Left lung (tissue), 10 donors: Measurements from ENCODE around the gene SLC39A1. TPM values are rescaled to one million over a fixed set of nuclear protein-coding genes. Genes with fewer than 3 reads are reported as not detected.
"Not testable (repeated sequence)": the region's sequence is repeated elsewhere in the genome, so short reads cannot be mapped to it uniquely, and the experiment has no call there.

Experiments
- ATAC-seq: fragments of 200-7000 bp; cut with Tn5 transposase; one replicate; pipeline ENCODE4 v1.9.1; 2020; ENCODE audit warnings: moderate library complexity
- DNase-seq, 4 donors: peaks; one replicate each; pipeline ENCODE4 v3.0.0-alpha.2; 2013 to 2020
- H3K27ac ChIP-seq, 2 donors: fragments of 200-600 bp; sonication (generic) in 1 of 2; one replicate each; pipeline versions ENCODE4 v1.5.0 to v1.8.0; 2020 to 2021
- H3K27me3 ChIP-seq, 2 donors: fragments of 200-600 bp; sonication (generic) in 1 of 2; one replicate each; pipeline versions ENCODE4 v1.5.0 to v1.8.0; 2020 to 2021
- H3K36me3 ChIP-seq, 2 donors: fragments of 200-600 bp; sonication (generic) in 1 of 2; one replicate each; pipeline versions ENCODE4 v1.5.0 to v1.8.0; 2020 to 2021
- H3K4me1 ChIP-seq, 2 donors: fragments of 200-600 bp; one replicate each; pipeline ENCODE4 v1.8.0; 2021
- H3K4me3 ChIP-seq, 2 donors: fragments of 200-600 bp; sonication (generic) in 1 of 2; one replicate each; pipeline versions ENCODE4 v1.5.0 to v1.8.0; 2020 to 2021; ENCODE audit warnings: mild to moderate bottlenecking in 1 of 2
- H3K9me3 ChIP-seq, 2 donors: fragments of 200-600 bp; sonication (generic) in 1 of 2; one replicate each; pipeline versions ENCODE4 v1.5.0 to v1.8.0; 2020 to 2021
- intact Hi-C, 2 donors: fragments of 100-400 bp; cut with DNase I; formaldehyde crosslinking; loops; one replicate each; pipeline versions ENCODE4 v1.11.2 to v1.14.2; 2022
- polyA plus RNA-seq, 6 donors: library from polyadenylated mRNA; unstranded; fragments of 120-200 nt; gene quantifications; one replicate each; pipeline ENCODE4 v1.2.1, GENCODE V29; 2013; ENCODE audit not compliant: insufficient read length in 6 of 6
- total RNA-seq, 2 donors: library from RNA; stranded (reverse); fragmentation: NEBNext Ultra II Directional; extraction: Animal tissue kit (Norgen Biotek cat#: 25700); gene quantifications; one replicate each; pipeline ENCODE4 v1.2.1, GENCODE V29; 2021
- TF ChIP-seq, protein P1 (sequence below), 2 donors: fragments of 200-600 bp; sonication (generic) in 1 of 2; IDR thresholded peaks; one replicate each; pipeline versions ENCODE4 v1.5.0 to v1.8.0; 2021; ENCODE audit warnings: antibody characterized with exemption in 2 of 2
- donor health status: DM: no; HTN: yes; CAD: no.
- donor health status: DM: no; HTN: no; CAD: no.

SLC39A1 gene
- total and polyA plus RNA-seq, 8 donors, result 59.1 to 185 (median 64.0) TPM

DNA sequence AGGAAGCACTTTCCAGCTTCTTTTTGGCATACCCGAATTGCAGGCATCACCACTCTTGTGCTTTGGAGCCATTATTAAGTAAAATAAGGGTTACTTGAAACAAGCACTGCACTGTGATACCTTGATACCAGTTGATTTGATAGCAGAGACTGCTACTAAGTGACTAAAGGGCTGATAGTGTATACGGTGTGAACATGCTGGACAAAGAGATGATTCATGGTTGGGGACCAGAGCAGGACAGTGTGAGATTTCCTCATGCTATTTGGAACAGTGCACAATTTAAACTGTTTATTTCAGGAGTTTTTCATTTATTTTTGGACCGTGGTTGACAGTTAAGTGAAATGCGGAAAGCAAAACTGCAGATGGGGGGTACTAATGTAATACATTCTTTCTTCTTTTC, 37.1 kb upstream of the SLC39A1 start:
- Histone ChIP-seq H3K4me1 (no peaks in the 10 kb centered on the region), H3K36me3 (peaks cover 0 to 9% of the 10 kb centered on the region in 2 donors), H3K9me3 (no peaks in the 10 kb centered on the region), H3K4me3 (no peak overlapping the region), H3K27ac (no peak overlapping the region), H3K27me3 (no peaks in the 10 kb centered on the region)
- TF ChIP-seq, protein P1, sequence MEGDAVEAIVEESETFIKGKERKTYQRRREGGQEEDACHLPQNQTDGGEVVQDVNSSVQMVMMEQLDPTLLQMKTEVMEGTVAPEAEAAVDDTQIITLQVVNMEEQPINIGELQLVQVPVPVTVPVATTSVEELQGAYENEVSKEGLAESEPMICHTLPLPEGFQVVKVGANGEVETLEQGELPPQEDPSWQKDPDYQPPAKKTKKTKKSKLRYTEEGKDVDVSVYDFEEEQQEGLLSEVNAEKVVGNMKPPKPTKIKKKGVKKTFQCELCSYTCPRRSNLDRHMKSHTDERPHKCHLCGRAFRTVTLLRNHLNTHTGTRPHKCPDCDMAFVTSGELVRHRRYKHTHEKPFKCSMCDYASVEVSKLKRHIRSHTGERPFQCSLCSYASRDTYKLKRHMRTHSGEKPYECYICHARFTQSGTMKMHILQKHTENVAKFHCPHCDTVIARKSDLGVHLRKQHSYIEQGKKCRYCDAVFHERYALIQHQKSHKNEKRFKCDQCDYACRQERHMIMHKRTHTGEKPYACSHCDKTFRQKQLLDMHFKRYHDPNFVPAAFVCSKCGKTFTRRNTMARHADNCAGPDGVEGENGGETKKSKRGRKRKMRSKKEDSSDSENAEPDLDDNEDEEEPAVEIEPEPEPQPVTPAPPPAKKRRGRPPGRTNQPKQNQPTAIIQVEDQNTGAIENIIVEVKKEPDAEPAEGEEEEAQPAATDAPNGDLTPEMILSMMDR (IDR thresholded peaks at IDR 0.05), result no peak
- no peak for ATAC-seq
- intact Hi-C loops, result no loop called here
- no peak for DNase-seq

DNA sequence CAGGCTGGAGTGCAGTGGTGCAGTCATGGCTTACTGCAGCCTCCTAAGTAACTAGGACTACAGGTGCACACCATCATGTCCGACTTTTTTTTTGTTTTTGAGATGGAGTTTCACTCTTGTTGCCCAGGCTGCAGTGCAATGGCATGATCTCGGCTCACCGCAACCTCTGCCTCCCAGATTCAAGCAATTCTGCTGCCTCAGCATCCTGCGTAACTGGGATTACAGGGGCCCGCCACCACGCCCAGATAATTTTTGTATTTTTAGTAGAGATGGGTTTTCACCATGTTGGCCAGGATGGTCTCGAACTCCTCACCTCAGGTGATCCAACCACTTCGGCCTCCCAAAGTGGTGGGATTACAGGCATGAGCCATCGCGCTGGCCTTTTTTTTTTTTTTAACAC, 33.5 kb upstream of the SLC39A1 start:
- DNase-seq, ATAC-seq, H3K9me3 ChIP-seq, intact Hi-C loops, H3K27me3 ChIP-seq, H3K27ac ChIP-seq, H3K4me3 ChIP-seq: not testable (repeated sequence)
- Histone ChIP-seq H3K36me3 (peaks cover 0 to 44% of the 10 kb centered on the region in 2 donors), H3K4me1 (peaks cover 9 to 19% of the 10 kb centered on the region in 2 donors)

- Histone ChIP-seq H3K27ac (no peak overlapping the region), H3K4me3 (no peak overlapping the region)
- intact Hi-C loops, result no loop called here
Observed at GRCh38 chr1:153995640-153996039, 32.3 kb upstream of the SLC39A1 start.

GRCh38 chr1:153995202-153995601, 31.9 kb upstream of the SLC39A1 start:
- peaks cover 0 to 48% of the 10 kb centered on the region in 2 donors for H3K36me3 ChIP-seq
- no peaks in the 10 kb centered on the region for H3K9me3 ChIP-seq
- ATAC-seq (no peak), DNase-seq (no peak)
- no peaks in the 10 kb centered on the region for H3K27me3 ChIP-seq
- no peak overlapping the region for H3K27ac ChIP-seq
- intact Hi-C loops, result no loop called here
- TF ChIP-seq, protein P1 (IDR thresholded peaks at IDR 0.05), result no peak
- H3K4me3 ChIP-seq, result no peak overlapping the region
- peaks cover 14 to 27% of the 10 kb centered on the region in 2 donors for H3K4me1 ChIP-seq

More at GRCh38 chr1:153995640-153996039, 32.3 kb upstream of the SLC39A1 start:
- peaks cover 14 to 27% of the 10 kb centered on the region in 2 donors for H3K4me1 ChIP-seq
- no peaks in the 10 kb centered on the region for H3K9me3 ChIP-seq
- H3K27me3 ChIP-seq, result no peaks in the 10 kb centered on the region
- ATAC-seq (no peak), DNase-seq (no peak)
- peaks cover 0 to 48% of the 10 kb centered on the region in 2 donors for H3K36me3 ChIP-seq
- TF ChIP-seq, protein P1 (IDR thresholded peaks at IDR 0.05), result no peak

- DNase-seq (no peak), ATAC-seq (no peak)
- Histone ChIP-seq H3K4me3 (peak overlapping the region; percentile 62 to 76), H3K27ac (peak overlapping the region; percentile 87 to 93), H3K4me1 (peaks cover 19 to 33% of the 10 kb centered on the region in 2 donors), H3K36me3 (peaks cover 0 to 48% of the 10 kb centered on the region in 2 donors), H3K27me3 (no peaks in the 10 kb centered on the region), H3K9me3 (no peaks in the 10 kb centered on the region)
- intact Hi-C loops, result no loop called here
- TF ChIP-seq, protein P1 (IDR thresholded peaks at IDR 0.05), result no peak
Observed at GRCh38 chr1:153991806-153992205, 28.5 kb upstream of the SLC39A1 start.

GRCh38 chr1:153991151-153991630, 27.9 kb upstream of the SLC39A1 start:
- H3K9me3 ChIP-seq, result no peaks in the 10 kb centered on the region
- peaks cover 22 to 39% of the 10 kb centered on the region in 2 donors for H3K4me1 ChIP-seq
- peaks cover 0 to 46% of the 10 kb centered on the region in 2 donors for H3K36me3 ChIP-seq
- intact Hi-C loops, result no loop called here
- H3K27me3 ChIP-seq, result no peaks in the 10 kb centered on the region
- TF ChIP-seq, protein P1 (IDR thresholded peaks at IDR 0.05), result no peak
- H3K4me3 ChIP-seq, result peak overlapping the region; percentile 62 to 76
- peak overlapping the region; percentile 87 to 93 for H3K27ac ChIP-seq
- no peak for DNase-seq
- no peak for ATAC-seq
